ENCODE measurements around the gene GPHN.

DNA sequence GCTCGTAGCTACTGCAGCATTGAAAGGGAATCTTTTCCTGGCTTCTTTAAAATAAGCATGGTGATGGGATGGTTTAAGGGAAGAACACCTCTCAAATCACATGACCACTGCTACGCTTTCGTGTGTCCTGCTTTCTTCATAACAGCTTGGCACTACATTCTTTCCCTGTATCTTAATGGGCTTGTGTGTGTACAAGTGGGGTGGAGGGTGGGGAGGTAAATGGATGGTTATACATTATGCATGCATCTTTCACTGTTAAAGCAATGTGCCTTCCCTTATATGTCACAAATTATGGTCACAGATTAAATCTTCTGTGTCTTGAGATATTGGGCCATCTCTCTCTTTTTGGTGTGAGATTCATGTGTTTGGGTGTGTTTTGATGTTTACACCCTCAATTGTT, 511.8 kb downstream of the GPHN start:
- TF ChIP-seq EZH2 (IDR thresholded peaks at IDR 0.05) (no peak), POLR2AphosphoS5 (IDR thresholded peaks at IDR 0.05; ENCODE audit: borderline replicate concordance, low read depth, low read length) (no peak), FOXP2 (optimal IDR thresholded peaks at IDR 0.05; ENCODE audit: control extremely low read depth, extremely low read length, insufficient read depth) (no peak)
